Smooth muscle cell (in vitro differentiated cells): ENCODE results near the gene SPEG. TPM values are rescaled to one million over a fixed set of nuclear protein-coding genes. Genes with fewer than 3 reads are reported as not detected.

Experiments
- DNase-seq: peaks from one replicate; lab custom pipeline; 2025; ENCODE audit not compliant: unreplicated experiment; lab: John Stamatoyannopoulos, UW
- H2AFZ ChIP-seq: fragments of 200-600 bp; sonication (generic); 2 replicates; pipeline ENCODE4 v1.6.0; 2016; ENCODE audit warnings: antibody characterized with exemption, low read depth, mild to moderate bottlenecking
- H3F3A ChIP-seq: fragments of 200-600 bp; sonication (generic); 2 replicates; pipeline ENCODE4 v1.6.0; 2017; ENCODE audit warnings: antibody characterized with exemption, low read depth
- H3K27ac ChIP-seq: fragments of 200-600 bp; sonication (generic); 2 replicates; pipeline ENCODE4 v1.5.1; 2016; ENCODE audit warnings: low read depth, mild to moderate bottlenecking
- H3K27me3 ChIP-seq: fragments of 200-600 bp; sonication (generic); 2 replicates; pipeline ENCODE4 v1.6.1; 2016; ENCODE audit warnings: low read depth, mild to moderate bottlenecking
- H3K36me3 ChIP-seq: fragments of 200-600 bp; sonication (generic); 2 replicates; pipeline ENCODE4 v1.5.1; 2016; ENCODE audit warnings: low read depth
- H3K4me1 ChIP-seq: fragments of 200-600 bp; sonication (generic); 2 replicates; pipeline ENCODE4 v1.5.1; 2016; ENCODE audit warnings: low read depth
- H3K4me2 ChIP-seq: fragments of 200-600 bp; sonication (generic); 2 replicates; pipeline ENCODE4 v1.6.0; 2016; ENCODE audit warnings: mild to moderate bottlenecking
- H3K4me3 ChIP-seq: fragments of 200-600 bp; sonication (generic); 2 replicates; pipeline ENCODE4 v1.5.1; 2016; ENCODE audit warnings: mild to moderate bottlenecking
- H3K79me2 ChIP-seq: fragments of 200-600 bp; sonication (generic); 2 replicates; pipeline ENCODE4 v1.6.0; 2016; ENCODE audit warnings: low read depth, mild to moderate bottlenecking
- H3K9ac ChIP-seq: fragments of 200-600 bp; sonication (generic); 2 replicates; pipeline ENCODE4 v1.6.0; 2016; ENCODE audit warnings: low read depth
- H3K9me3 ChIP-seq: fragments of 200-600 bp; sonication (generic); replicated peaks from 2 replicates; pipeline ENCODE4 v1.5.1; 2016; ENCODE audit warnings: low read depth
- H4K20me1 ChIP-seq: fragments of 200-600 bp; sonication (generic); 2 replicates; pipeline ENCODE4 v1.6.0; 2016; ENCODE audit warnings: low read depth
- WGBS: methylation state at CpG from one replicate; pipeline ENCODE4 v1.1.7; 2016; ENCODE audit warnings: low lambda C conversion rate; 5-methylcytosine and 5-hydroxymethylcytosine counted together
- polyA plus RNA-seq: library from polyadenylated mRNA; unstranded; fragments of >200 nt; fragmentation: Nextera tagmentation; extraction: Ambion mirVana; gene quantifications from 2 replicates; pipeline ENCODE4 v1.2.1, GENCODE V29; 2016
- total RNA-seq: library from RNA; depleted of rRNA; stranded (reverse); fragments of >200 nt; gene quantifications from 2 replicates; pipeline ENCODE4 v1.2.3, GENCODE V29; 2014
- TF ChIP-seq, protein P1 (sequence below): fragments of 200-600 bp; sonication (generic); IDR thresholded peaks from 2 replicates; pipeline ENCODE4 v1.5.1; 2017; ENCODE audit warnings: borderline replicate concordance, mild to moderate bottlenecking, antibody characterized with exemption; ENCODE audit not compliant: insufficient read depth, poor library complexity, severe bottlenecking

Gene SPEG
- total and polyA plus RNA-seq, 2 experiments from 2014 or later: 14.9 to 37.8 TPM

DNA sequence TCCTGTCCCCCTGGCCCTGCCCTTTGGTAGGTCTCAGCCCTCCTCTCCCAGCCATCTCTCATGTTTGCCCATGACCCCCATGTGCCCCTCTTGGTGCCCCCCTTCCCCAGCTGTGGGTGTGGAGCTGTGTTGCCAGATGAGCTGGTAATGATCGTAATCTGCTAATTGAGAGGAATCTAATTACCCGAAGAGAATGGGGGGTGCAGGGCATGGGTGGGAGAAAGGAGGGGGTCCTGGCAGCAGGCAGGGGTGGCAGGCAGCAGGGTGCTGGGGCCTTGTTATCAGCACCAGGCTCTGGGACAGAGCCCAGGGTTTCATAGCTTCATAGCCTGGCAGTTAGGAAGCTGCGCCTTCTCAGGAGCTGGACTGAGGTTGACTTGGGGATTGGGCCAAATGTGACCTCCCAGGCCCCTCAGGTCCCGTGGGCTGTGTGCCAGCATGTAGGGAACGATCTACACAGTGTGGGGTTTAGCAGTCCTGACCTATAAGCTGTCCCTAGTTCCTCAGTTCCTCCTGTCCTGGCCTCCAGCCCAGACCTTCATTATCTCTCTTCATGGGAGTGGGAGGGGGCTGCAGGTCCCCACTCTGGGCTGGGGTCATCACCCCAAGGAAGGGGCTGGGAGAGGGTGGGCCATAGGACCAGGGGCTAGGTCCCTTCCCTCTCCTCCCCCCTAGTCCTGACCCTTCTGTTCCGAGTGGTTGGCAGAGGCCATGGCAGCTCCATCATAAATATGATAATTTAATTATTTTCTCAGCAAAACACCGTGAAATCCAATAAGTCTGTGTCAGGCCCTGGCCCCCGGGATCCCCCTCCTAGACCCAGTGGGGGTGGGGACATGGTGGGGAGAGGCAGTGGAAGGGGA, 73.2 kb downstream of the SPEG start:
- Histone ChIP-seq H3K4me1 (peaks cover 47% of the 10 kb centered on the region), H3K36me3 (no peaks in the 10 kb centered on the region), H3K27me3 (peaks cover 8% of the 10 kb centered on the region), H3K27ac (no peak overlapping the region), H3K4me3 (no peak overlapping the region), H2AFZ (no peak overlapping the region), H3K9ac (no peak overlapping the region), H3K9me3 (no peaks in the 10 kb centered on the region), H3K79me2 (no peaks in the 10 kb centered on the region), H4K20me1 (peaks cover 17% of the 10 kb centered on the region), H3K4me2 (no peak overlapping the region), H3F3A (no peaks in the 10 kb centered on the region)
- no peak for DNase-seq
- 82% methylated on average over 8 of the region's 8 CpGs for WGBS
- TF ChIP-seq, protein P1, sequence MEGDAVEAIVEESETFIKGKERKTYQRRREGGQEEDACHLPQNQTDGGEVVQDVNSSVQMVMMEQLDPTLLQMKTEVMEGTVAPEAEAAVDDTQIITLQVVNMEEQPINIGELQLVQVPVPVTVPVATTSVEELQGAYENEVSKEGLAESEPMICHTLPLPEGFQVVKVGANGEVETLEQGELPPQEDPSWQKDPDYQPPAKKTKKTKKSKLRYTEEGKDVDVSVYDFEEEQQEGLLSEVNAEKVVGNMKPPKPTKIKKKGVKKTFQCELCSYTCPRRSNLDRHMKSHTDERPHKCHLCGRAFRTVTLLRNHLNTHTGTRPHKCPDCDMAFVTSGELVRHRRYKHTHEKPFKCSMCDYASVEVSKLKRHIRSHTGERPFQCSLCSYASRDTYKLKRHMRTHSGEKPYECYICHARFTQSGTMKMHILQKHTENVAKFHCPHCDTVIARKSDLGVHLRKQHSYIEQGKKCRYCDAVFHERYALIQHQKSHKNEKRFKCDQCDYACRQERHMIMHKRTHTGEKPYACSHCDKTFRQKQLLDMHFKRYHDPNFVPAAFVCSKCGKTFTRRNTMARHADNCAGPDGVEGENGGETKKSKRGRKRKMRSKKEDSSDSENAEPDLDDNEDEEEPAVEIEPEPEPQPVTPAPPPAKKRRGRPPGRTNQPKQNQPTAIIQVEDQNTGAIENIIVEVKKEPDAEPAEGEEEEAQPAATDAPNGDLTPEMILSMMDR: no peak

DNA sequence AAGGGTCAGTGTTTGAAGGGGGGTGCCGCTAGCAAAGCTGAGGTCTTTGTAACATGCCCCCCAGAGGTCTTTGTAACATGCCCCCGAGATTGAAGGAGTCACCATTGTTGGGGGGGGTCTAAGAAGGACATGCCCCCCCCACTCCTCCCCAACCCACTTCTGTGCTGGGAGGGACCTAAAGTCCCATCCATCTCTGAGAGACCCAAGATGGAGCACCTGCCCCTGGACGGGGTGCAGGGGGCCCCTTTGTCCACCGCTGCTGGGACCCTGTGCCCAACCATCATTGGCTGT, 73.7 kb downstream of the SPEG start:
- H3K4me3 ChIP-seq: no peak overlapping the region
- no peak overlapping the region for H3K27ac ChIP-seq
- DNase-seq: no peak
- no peaks in the 10 kb centered on the region for H3F3A ChIP-seq
- H3K9ac ChIP-seq: no peak overlapping the region
- H3K4me1 ChIP-seq: peaks cover 52% of the 10 kb centered on the region
- H3K36me3 ChIP-seq: no peaks in the 10 kb centered on the region
- TF ChIP-seq, protein P1: no peak
- no peak overlapping the region for H2AFZ ChIP-seq
- peaks cover 11% of the 10 kb centered on the region for H3K27me3 ChIP-seq
- no peaks in the 10 kb centered on the region for H3K9me3 ChIP-seq
- H3K4me2 ChIP-seq: no peak overlapping the region
- WGBS: 89% methylated on average over 4 of the region's 4 CpGs
- peaks cover 17% of the 10 kb centered on the region for H4K20me1 ChIP-seq
- no peaks in the 10 kb centered on the region for H3K79me2 ChIP-seq

DNA sequence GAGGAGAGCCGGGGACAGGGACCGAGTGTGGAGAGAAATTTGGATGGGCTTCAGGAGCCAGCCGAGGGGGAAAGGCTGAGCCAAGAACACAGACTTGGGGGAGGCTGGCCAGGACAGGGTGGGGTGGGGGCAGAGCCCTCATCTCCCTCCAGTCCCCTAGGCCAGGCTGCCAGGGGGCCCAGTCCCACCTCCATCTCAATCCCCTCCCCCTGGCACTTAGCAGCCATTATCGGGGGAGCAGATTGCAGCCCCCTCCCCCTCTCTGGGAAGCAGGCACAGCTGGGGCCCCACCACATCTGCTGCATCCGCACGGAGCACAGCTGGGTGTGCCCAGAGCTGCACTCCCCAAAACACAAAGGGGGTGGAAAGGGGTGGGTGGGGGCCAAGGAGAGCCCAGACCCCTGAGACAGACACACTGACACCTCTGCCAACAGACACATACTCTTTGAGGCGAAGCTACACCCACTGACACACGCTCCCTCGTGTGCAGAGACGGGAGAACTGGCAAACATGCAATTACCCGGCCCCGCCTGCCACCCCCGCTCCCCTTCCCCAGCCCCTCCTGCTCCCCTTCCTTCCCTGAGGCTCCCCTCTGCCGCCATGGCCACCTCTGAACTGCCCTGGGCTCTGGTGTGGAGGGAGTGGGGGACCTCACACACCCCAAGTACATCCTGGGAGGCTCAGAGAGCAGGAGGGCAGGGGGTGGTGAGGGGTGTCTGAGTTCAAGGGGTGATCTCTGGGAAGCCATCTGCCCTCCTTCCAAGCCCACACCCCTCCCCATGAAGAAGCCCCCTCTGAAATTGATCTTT, 74.5 kb downstream of the SPEG start:
- TF ChIP-seq, protein P1: no peak
- Histone ChIP-seq H3K27me3 (peaks cover 11% of the 10 kb centered on the region), H2AFZ (no peak overlapping the region), H3K4me3 (no peak overlapping the region), H3K79me2 (no peaks in the 10 kb centered on the region), H3K9ac (no peak overlapping the region), H4K20me1 (peaks cover 17% of the 10 kb centered on the region), H3K4me2 (peak overlapping the region; percentile 76), H3K36me3 (no peaks in the 10 kb centered on the region), H3K27ac (no peak overlapping the region), H3K9me3 (no peaks in the 10 kb centered on the region), H3K4me1 (peaks cover 60% of the 10 kb centered on the region), H3F3A (no peaks in the 10 kb centered on the region)
- DNase-seq: no peak
- WGBS: 27% methylated on average over 6 of the region's 14 CpGs
